Endothelial cell of hepatic sinusoid (primary cell): Measurements from ENCODE around the gene WBP11.

Experiments used
- in situ Hi-C: cut with HindIII; loops from 2 replicates; pipeline ENCODE4 v1.10.0; 2017; ENCODE audit warnings: low sequenced_read_pairs

WBP11 gene

DNA sequence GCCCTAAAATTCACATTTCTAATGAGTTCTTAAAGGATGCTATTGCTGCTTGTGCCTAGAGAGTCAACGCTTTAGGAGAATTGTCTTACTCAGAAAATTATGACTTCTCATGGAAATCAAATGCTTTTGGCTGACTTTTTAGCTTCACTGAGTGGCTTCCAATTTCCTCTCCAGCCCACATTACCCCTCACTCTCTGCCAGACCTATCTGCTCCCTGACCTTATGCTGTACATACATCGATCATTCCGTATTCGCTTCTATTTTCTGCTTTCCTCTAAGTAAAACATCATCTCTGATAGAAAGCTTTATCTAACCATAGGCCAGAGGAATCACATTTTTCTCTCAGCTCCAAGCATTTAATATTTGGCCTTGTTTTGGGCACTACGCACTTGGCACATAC, 23.2 kb upstream of the WBP11 start:
- in situ Hi-C loops, result loop anchor here (5.0 kb wide), 1 partner anchor 66 kb away; no protein-coding TSS in a partner anchor

- in situ Hi-C loops, result loop anchor here (5.0 kb wide), 1 partner anchor 67 kb away; no protein-coding TSS in a partner anchor
Observed at GRCh38 chr12:14825256-14825655, 22.0 kb upstream of the WBP11 start.

DNA sequence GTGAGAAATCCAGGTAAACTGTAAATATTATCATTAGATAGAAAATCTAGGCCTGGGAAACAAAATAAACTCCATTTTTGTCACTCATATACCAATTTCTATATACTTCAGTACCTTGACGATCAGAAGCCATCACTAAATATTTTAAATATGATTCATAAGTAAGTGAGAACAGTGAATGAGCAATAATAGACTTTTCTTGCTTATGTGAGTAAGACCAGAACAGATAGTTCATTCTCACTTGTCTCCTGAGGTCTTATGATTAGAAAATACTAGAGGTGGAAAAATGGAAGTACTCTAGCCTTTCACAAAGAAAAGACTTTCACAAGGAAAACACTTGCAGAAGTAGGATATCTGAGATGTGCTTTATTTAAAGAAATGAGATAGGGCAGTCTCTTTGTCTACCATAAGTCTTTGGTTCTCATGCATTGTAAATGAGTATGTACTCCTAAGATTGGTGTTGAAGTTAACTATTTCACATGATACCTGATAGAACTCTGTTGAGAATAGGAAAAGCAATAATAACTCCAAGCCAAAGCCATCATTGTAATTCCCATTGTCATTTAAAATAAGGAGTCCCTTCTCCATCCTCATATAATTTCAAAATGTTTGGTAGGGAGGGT, 20.8 kb upstream of the WBP11 start:
- in situ Hi-C loops, result no loop called here

GRCh38 chr12:14814014-14814413, 10.7 kb upstream of the WBP11 start, which contains the start of gene SMCO3:
SMCO3 (minus strand) TSS chr12:14814182; CDS start chr12:14806680, 7,502 bp downstream.
- in situ Hi-C loops, result loop anchor here (5.0 kb wide), 1 partner anchor 82 kb away; no protein-coding TSS in a partner anchor

GRCh38 chr12:14811486-14811885, 8.2 kb upstream of the WBP11 start:
- in situ Hi-C loops, result loop anchor here (5.0 kb wide), 1 partner anchor 79 kb away; no protein-coding TSS in a partner anchor

- in situ Hi-C loops, result loop anchor here (5.0 kb wide), 1 partner anchor 79 kb away; no protein-coding TSS in a partner anchor
Observed at GRCh38 chr12:14810953-14811483, 7.7 kb upstream of the WBP11 start.

DNA sequence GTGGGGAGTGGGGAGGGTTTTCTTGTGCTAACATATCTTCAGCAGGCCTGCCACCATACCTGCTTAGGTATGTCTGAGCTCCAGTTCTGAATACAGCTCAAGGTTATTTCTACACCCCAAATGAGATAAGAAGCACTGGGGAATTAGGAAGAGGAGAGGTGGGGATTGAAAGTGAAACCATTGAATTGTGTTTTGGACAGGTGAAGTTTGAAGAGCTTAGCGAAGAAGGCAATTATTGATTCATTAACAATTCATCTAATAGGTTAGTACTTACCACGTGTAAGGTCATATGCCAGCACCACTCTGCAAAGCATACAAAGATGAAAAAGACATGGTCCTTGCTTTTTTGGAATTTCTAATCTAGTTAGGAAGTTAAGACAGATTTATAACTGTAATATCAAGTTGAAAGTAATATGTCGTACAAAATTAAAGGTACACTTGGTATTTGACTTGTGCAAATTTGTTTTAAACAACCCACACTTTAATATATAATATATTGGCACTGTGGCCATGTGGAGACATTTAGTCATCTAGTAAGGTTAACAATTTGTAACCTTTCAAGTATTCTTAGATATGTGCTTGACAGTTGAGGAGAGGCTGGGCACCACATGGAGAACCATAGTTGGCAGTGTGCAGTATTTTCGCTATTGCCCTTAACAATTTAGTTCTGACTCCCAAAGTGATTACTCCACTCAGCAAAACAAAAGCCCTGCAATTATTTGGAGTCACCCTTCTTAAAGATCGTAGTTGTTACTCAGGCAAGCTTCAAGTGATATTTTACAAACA, 7.1 kb upstream of the WBP11 start:
- in situ Hi-C loops, result loop anchor here (5.0 kb wide), 1 partner anchor 78 kb away; no protein-coding TSS in a partner anchor

- in situ Hi-C loops, result no loop called here
Observed at GRCh38 chr12:14803830-14804160, 517 bp upstream of the WBP11 start.

- in situ Hi-C loops, result no loop called here
Observed at GRCh38 chr12:14802721-14803010, 612 bp downstream of the WBP11 start.

GRCh38 chr12:14802247-14802646, 1.0 kb downstream of the WBP11 start:
- in situ Hi-C loops, result no loop called here

- in situ Hi-C loops, result no loop called here
Observed at GRCh38 chr12:14795028-14795448, 8.2 kb downstream of the WBP11 start.

DNA sequence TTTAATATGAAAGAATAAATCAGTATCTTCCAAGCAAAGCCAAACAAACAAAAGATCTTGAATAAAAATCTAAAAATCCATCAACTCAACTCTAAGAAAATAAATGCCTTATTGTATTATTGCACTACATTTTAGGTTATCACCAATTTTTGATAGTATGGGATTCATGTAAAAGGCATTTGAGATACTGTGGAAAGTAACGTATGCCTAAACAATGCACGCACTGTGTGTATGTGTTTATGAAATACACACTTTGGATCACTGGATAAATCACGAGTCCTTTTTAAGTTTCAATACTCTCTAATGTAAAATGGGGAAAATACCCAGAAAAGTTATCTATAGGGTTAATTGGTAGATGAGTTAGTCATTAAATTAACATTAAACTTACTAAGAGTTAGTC, 17.7 kb downstream of the WBP11 start:
- in situ Hi-C loops, result no loop called here

DNA sequence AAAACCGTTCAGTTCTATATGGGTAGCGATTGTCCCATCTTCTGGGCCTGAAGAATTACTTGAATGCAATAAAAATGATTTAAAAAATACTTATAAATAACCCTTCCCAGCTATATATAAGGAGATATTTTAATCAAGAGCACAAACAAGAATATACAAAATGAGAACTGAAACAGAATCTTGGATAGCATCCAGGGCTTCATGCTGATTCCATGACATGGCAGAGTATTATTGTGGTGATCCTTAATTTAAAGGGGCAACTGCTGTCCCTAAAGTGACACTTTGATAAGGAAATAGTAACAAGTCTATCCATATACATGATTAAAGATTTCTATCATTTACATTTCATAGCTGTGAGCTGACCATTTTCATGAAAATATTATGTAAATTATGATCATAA, 18.8 kb downstream of the WBP11 start:
- in situ Hi-C loops, result no loop called here

GRCh38 chr12:14782756-14783155, 20.5 kb downstream of the WBP11 start:
- in situ Hi-C loops, result no loop called here

DNA sequence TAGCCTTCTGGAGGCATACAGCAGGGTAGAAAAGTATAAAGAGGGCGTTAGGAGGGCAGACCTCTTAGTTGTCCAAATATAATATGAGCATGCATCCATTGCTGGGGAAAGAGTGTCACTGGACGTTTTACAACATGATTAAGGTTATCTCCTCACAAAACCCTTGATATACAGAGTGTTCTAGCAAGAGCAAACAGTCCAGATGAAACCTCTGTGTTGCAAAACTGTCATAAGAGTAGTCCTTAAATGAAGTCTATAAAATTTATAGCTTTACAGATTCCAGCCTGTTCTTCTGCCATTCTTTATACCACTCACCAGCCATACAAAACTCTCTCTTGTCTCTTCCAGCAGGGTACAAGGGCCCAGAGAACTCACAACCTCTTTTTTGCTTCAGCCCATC, 21.7 kb downstream of the WBP11 start:
- in situ Hi-C loops, result no loop called here

DNA sequence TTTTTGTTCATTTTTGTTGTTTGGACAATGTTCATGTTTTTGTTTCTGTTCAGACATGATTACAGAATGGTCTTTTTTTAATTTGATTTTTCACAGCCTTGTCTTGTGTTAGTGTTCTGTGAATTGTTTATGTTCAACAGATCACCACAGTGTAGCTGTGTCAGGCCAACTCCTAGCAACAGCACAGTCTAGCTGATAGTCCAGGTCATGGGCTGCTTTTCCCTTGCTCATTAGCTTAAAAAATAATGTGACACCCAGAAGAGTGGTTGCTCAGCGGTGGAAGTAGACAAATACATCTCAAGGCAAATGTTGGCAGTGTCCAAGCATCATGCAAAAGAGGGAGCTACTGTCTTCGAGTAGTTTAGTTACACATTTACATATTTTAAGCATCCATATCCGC, 22.4 kb downstream of the WBP11 start:
- in situ Hi-C loops, result no loop called here

DNA sequence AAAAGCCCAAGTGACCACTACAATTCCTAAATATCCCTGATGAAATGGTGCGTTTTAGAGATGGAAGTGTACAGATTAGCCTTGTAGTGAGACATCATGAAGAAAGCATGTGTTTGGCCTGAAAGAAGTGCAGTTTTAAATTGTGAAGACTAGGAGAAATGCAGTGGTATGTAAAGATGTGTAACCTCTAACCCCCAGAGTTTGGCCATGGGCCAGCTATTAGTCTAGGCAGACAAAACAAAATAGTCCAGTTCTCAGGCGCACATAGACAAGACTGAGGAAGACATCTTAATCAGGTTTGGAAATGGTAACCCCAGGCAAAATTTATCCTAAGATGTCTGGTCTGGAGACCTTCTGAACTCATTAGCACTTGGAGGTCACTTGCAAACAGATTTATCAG, 23.4 kb downstream of the WBP11 start:
- in situ Hi-C loops, result no loop called here

DNA sequence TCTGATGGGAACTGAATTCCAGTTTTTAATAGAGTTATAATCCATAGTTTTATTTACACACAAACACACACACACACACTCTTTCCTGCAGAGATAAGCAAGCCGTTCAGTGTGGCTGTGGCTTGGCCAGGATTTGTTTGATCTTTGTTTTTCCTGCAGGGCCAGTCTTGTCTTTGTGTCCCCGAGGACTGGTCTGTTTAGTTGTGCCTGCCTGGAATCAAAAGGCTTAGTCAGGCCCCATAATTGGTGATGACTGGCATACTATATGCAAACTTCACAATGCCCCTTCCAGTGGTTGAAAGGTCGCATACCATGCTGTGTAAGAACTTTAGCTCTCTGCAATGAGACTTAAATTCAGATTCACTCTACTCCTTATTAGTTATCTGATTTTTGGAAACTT, 26.0 kb downstream of the WBP11 start:
- in situ Hi-C loops, result no loop called here

DNA sequence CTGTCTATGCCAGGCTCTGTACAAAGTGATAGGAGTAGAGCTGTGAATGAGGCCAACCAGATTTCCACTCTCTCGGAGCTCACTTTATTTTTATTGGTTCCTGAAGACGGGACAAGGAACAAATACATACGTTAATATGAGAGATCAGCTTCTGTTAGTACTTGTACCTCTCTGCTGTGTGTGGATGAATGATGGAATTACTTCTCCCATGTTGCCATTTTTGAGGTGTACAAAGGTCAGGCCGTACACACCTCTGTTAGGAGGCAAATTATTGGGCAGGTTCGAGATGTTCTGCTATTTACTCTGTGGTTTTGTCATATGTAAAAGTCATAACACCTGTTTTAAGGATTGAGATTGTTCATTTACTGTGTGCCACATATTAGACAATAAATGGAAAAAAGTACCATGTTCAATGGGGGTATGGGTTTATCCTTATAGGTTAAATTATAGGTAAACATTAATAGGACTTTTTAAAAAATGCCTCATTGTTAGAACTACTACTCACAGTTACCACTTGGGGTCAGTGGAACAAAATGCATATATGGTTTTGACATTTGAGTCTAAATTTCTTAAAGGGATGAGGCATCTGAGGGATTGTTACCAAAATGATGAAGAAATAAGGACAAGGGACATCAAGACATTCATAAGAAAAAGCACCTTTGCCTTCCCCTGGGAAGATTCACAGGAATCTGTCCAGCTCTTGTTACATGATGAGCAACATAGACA, 26.9 kb downstream of the WBP11 start:
- in situ Hi-C loops, result no loop called here

DNA sequence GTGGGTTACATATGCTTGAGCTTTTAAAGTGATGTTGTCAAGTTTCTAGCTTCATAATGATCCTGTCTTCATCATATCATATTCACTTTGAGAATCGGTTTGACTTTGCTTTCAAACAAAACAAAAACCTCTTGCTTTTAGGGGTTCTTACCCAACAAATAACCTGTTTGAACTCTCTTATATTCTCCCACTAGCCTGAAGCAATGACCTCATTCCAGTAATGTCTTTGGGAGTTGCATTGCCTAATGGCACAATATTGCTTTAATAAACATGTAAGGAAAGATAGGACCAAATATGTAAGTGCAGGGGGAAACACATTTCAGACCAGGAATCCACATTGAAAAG, 27.7 kb downstream of the WBP11 start:
- in situ Hi-C loops, result no loop called here

DNA sequence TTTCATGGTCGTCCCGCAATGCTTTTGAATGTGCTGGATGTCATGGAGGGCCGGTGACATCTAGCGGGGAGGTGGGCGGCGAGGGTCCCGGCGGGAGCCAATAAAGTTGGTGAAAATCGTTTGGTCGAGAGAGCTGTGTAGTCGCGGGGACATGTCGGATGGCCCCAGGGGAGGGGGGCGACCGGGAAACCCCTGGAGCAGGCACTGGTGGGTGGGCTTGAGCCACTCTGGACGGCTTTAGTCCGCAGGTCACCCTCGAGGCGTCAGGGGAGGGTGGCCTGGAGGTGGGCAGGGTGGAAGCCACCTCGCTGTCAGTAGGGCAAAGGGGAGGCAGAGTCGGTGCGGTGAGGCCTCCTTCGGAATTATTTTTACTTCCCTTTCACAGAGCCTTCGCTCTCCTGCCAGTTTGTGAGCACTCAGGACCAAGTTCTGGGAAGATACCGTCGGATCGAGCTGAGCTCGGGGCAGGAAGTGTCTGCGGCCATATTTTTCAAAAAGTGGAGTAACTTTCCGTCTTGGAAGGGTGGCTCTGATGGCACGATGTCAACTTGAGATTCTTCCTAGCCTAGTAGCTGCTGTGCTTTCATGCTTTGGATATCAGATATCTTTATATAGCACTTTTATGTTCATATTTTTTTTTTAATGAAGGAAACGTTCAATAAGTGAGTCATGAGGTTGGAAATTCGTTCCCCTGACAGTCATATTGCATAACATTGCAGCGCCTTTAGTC, 28.2 kb downstream of the WBP11 start:
- in situ Hi-C loops, result loop anchor here (5.0 kb wide), 1 partner anchor 62 kb away; no protein-coding TSS in a partner anchor
